ENCODE data around the gene RYR2. TPM values are rescaled to one million over a fixed set of nuclear protein-coding genes. Genes with fewer than 3 reads are reported as not detected.

The RYR2 gene
- total RNA-seq, 1 donor from 2014 or later: not detected

DNA sequence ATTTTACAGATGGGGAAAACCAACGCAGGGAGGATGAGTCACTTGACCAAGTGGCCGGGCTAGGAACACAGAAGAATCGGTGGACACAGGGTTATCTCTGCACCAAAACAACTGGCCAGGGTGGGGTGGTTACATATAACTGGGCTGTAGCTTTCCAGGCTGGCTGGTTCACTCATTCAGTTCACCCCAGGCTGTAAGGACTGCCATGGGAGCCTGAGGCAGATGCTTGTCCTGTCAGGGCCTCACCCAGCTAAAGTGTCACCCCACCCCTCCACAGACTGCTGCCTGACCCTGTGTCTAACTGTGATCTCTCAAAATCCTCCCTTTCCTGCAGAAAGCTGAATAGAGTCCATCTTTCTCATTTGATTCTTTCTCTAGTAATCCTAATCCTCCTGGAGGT is 387.3 kb downstream of the RYR2 start:
- DNase-seq (ENCODE audit: low read depth, low spot score): no peak

- no peak for DNase-seq (ENCODE audit: low read depth, low spot score)
These were observed 389.5 kb downstream of the RYR2 start for GRCh38 chr1:237431448-237431847.

- DNase-seq (ENCODE audit: low read depth, low spot score): no peak
These were observed 398.4 kb downstream of the RYR2 start for GRCh38 chr1:237440346-237440745.

GRCh38 chr1:237444120-237444790 is 402.3 kb downstream of the RYR2 start:
- no peak for DNase-seq (ENCODE audit: low read depth, low spot score)

GRCh38 chr1:237448042-237448441 is 406.1 kb downstream of the RYR2 start:
- DNase-seq (ENCODE audit: low read depth, low spot score): no peak

GRCh38 chr1:237457573-237457972 is 415.6 kb downstream of the RYR2 start:
- no peak for DNase-seq (ENCODE audit: low read depth, low spot score)

DNA sequence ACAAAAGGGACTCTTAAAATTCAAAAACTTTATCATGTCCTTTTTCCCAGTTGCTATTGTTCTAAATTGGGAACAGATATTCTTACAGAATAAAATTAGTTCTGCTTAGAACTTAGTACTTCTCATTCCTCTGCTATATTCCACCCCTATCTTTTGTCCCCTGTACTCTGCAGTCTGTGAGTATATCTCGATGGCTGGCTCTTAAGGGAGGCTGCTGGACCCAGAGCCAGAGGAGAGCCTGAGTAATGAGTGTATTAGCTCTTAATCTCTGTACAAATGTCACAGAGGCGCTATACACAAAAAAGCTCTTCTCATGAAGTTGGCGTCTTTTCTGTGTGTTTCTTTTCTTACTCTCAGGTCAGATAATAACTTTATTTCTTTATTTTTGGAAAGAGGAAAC is 425.3 kb downstream of the RYR2 start:
- no peak for DNase-seq (ENCODE audit: low read depth, low spot score)

- no peak for DNase-seq (ENCODE audit: low read depth, low spot score)
These were observed 428.8 kb downstream of the RYR2 start for GRCh38 chr1:237470712-237471338.

DNA sequence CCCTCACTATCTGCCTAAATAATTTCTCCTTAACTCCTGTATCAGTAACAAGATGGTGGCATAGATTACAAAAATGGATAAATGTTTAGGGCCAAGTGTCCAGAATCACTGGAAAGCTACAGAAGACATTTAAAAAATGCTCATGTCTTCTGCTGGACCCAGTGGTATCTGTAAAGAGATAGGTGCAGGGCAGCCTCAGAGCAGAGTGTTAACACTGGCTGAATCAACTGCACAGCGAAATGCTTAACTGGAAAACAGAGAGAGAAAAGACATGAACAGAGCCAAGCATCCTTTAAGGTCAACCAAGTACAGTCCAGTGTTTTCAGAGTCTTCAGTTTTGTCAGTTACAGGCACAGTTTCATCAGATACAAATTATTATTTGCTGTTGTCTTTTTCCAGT is 429.4 kb downstream of the RYR2 start:
- no peak for DNase-seq (ENCODE audit: low read depth, low spot score)

DNA sequence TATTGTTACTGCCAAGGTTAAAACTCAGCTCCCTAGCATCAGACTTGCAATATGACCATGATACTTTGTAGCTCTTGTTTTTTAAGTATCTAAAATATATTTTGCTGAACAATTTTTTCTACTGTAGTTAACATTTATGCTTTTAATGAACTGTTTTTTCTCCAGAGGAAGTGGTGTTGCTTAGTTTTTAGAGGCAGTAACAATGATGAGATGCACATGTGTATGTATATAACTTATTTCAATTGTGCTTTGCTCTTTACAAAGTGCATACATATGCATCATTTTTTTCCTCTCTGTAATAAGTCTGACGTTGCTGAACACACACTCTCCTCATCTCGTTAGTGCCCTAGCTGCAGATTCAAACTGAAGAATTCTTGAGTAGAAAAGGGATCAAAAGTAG is 430.0 kb downstream of the RYR2 start:
- DNase-seq (ENCODE audit: low read depth, low spot score): no peak

GRCh38 chr1:237473854-237474253 is 431.9 kb downstream of the RYR2 start:
- DNase-seq (ENCODE audit: low read depth, low spot score): no peak

DNA sequence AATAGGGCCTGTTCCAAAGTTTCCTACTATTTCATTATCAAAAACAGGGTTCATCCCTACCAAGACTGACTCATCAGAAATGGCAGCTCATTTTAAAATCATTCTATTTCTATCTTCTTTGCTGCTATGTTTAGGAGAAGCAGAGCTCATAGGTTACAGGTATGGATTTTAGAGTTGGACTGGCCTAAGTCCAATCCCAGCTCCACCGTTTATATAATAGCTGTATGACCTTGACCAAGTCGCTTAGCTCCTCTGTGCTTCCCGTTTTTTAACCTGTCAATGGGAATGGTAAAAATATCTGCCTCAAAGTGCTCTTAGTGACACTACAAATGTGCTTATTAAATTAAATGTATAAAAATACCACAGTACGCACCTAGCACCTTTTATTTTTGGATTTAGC is 436.1 kb downstream of the RYR2 start:
- no peak for DNase-seq (ENCODE audit: low read depth, low spot score)

DNA sequence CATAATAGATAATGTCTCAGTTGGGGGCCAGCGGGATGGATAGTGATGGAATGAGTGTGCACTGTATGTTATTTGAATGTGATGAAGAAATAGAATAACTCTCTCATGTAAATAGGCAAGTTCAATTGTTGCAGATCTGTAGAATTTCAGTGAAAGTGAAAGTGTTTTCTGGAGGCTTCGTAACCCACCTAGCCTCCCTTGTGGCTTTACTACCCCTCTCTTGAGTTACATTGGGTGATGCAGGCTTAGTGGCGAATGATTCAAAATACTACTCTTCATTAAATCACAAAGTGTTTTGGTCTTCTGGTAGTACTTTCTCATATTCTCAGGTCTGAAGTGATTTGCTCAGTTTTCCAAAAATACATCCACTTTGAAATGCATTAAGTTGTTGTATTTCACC is 436.9 kb downstream of the RYR2 start:
- DNase-seq (ENCODE audit: low read depth, low spot score): no peak

- DNase-seq (ENCODE audit: low read depth, low spot score): no peak
These were observed 440.8 kb downstream of the RYR2 start for GRCh38 chr1:237482777-237483176.

GRCh38 chr1:237492359-237492758 is 450.4 kb downstream of the RYR2 start:
- no peak for DNase-seq (ENCODE audit: low read depth, low spot score)

- no peak for DNase-seq (ENCODE audit: low read depth, low spot score)
These were observed 458.6 kb downstream of the RYR2 start for GRCh38 chr1:237500566-237500965.

- DNase-seq (ENCODE audit: low read depth, low spot score): no peak
These were observed 461.3 kb downstream of the RYR2 start for GRCh38 chr1:237503292-237503691.

DNA sequence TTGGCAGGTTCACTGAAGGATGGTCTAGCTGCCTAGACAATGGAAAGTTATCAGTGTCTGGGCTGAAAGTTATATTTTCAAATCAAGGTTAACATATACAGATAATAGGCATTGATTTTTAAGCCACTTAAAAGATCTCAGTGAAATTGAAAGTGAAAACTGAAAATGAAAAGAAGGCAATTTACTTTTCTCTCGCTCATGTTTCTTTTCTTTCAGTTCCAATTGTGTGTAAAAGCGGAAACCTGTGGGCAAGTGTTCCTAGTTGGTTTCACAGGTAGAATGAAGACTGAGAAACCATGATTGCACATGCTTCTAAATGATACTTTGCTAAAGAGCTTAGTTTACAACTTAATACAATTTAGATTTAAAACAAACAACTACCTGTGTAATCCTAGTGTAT is 465.0 kb downstream of the RYR2 start:
- no peak for DNase-seq (ENCODE audit: low read depth, low spot score)

DNA sequence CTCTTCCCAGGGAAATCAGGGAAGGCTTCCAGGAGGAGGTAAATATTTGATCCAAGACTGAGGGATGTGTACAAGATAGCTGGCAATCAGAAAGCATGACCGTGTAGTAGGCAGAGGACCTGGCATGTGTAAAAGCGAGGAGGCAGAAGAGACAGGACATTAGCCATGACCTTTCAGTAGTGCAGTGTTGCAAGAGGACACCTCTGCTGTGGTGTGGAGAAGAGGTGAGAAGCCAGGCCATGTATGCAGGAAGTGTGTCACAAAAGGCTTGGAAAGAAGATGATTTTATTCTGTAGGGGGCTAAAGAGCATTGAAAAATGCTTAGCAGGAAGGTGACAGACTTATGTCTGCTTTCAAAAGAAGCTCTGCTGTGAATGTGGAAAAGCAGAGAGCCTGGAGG is 467.8 kb downstream of the RYR2 start:
- DNase-seq (ENCODE audit: low read depth, low spot score): no peak

DNA sequence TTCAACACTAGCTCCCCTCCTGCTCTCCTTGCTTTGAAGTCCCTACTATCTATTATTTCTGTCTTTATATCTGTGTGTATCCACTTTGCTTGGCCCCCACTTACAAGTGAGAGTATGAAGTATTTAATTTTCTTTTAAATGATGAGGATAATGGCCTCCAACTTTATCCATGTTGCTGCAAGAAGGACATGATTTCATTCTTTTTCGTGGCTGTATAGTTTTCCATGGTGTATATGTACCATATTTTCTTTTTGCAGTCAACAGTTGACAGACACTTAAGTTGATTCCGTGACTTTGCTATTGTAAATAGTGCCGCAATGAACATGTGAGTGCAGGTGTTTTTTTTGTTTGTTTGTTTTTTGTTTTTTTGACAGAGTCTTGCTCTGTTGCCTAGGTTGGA is 483.1 kb downstream of the RYR2 start:
- DNase-seq (ENCODE audit: low read depth, low spot score): no peak

GRCh38 chr1:237527761-237528160 is 485.8 kb downstream of the RYR2 start:
- no peak for DNase-seq (ENCODE audit: low read depth, low spot score)

DNA sequence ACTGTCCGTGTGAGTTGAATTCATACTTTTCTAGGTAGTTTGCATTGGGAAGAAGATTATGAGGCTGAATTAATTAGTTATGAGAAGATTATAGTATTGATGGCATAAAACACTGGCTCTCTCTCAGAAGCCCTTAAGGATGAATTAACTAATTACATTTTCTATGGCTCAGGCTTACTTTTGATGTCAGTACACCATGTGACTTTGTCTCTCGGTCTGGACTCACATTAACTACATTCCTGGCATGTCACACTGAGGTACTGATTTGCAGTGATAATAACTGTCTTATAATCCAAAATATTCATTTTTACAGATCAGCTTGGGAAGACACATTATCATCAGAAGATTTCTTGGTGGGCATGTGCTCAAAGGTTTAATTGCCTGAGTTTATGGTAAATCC is 486.6 kb downstream of the RYR2 start:
- no peak for DNase-seq (ENCODE audit: low read depth, low spot score)

GRCh38 chr1:237539055-237539454 is 497.1 kb downstream of the RYR2 start:
- no peak for DNase-seq (ENCODE audit: low read depth, low spot score)
